HG03039 (cell line): ENCODE data around the gene IL9.

ENCODE experiments used
- ATAC-seq: cut with Tn5 transposase; IDR thresholded peaks from one replicate; pipeline ENCODE4 v1.9.1; 2021; ENCODE audit warnings: mild to moderate bottlenecking, moderate library complexity; ENCODE audit not compliant: unreplicated experiment

The IL9 gene

DNA sequence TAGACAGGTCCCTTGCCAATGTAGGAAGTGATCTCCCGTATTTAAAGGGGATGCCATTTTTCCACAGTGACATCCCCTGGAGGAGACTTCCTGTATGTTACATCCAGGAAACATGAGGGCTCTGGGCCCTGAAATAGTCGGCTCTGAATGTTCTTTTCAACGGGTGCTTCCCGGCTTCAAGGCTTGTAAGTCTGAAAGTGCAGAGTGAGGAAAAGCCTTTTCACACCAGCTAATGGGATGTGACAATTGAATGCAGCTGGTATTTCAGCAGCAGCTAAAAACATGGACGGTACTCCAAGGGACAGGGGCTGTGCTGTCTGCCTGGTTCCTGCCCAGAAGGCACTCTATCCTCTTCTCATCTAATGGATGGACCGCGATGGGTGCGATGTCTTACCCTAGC lies 1.4 kb downstream of the IL9 start:
- ATAC-seq, result no peak

DNA sequence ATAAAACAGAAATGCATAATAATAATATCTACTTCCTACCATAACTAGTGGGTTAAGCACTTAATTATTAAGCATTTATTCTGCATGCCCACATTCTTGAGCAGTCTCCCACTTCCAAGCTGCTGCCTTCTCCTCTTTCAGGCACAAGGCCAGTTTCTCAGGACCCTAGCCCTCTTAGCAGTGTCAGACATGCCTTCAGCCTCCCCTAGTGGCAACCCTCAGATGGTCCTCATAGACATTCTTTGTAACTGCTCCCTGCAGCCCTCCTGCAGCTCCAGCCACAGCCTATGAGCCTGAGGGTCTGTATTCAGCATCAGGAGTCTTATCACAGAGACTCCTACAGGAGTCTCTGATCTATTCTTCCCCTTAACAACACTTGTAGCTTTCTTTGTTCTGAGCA lies 3.9 kb downstream of the IL9 start:
- no peak for ATAC-seq

DNA sequence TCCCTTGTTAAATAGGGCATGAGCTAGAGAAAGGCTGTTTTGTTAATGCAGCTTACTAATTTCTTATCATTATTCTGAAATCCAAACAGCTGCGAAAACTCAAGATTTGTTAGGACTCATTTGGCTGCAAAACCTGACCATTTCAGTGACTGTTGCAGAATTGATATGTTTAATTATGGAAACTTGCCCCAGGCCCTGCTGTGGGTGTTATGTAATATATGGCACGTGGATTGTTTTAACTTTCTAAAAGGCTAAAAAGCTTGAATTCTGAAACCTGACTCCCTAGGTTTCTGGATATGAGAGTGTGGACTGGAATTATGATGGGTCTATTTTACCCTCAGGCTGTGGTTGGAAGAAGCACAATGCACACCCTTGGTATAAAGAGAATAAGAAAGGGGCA lies 4.4 kb downstream of the IL9 start:
- ATAC-seq, result no peak

DNA sequence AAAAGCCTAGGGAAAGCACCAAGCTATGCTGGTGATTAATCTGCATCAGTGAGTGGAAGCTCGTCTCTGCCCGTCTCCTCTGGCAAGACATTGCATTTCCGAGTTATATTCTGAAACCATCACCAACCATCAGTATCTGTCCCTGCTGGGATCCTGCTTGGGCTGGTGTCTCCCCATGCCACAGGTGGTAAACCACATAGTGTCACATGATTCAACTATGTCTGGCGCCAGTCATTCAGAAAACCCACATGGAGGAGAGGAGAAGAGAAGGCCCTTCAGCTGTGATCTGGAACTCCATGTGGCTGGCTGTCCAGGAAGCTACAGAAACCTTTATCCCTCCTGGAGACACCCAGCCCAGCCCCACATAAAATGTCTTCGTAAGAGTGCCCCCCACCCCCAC lies 4.8 kb downstream of the IL9 start:
- ATAC-seq, result peak; percentile 73

DNA sequence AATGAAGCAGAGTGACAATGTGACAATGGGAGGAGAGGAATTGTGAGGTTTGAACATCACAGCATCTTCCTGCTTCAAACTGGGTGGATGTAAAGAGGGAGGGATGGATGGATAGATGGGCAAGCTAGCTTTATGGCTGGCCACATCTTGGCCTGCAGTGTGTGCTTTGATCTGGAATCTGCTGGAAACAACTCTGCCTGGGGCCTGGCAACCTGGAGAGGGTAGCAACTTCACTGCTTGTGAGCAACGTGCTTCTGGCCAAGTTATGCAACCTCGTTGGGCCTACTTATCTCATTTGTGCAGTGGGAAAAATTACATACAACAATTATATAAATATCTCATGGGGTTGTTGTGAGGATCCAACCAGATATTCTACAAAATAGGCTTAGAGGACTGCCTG lies 5.3 kb downstream of the IL9 start:
- ATAC-seq, result no peak

DNA sequence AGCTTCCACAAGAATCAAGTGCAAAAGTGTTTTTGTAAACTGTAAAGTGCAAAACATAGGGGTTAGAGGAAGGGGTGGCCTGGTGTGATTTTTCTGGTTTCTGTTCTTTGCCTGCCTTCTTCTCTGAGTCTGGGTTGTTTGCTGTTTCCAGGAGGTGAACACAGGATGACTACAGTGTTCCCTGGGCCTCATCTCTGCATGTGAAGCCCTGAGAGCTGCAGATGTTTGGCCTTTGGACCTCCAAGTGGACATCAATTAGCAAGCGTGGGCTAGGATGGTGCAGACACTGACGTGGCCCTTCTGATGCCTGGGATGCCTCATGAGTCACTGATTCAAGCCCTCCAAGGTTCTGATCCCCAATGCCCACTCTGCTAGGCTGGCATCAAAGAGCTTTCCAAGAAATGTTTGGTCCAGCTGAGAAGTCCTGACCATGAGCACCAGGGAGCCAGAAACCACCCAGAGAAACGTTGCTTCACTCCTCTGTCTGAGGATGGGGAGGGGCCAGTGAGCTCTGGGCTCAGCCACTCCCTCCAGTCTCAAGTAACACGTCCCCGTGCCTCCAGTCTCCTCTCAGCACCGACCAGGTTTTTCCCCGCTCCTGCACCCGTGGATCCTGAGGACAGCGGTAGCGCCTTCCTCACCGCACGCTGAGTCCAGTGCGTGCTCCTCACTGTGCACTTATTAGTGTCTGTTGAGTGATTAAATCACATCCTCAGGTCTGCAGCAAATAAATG lies 7.6 kb downstream of the IL9 start:
- no peak for ATAC-seq

DNA sequence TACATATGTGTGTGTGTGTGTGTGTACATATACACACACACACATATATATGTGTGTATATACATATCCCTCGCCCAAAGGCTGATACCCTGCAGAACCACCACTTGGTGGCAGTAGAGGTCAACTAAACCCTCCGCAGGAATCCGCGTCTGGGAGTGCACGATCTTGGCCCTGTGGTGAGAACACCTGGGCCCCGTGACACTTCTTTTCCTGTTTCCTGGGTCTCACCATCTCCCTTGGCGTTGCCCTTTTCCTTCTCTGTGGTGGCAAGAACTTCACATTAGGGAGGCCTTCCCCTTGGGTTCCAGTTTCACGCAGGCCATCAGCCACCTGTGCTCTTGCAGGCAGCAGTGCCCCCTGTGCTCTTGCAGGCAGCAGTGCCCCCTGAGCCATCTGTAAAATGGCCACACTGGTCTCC lies 8.2 kb downstream of the IL9 start:
- ATAC-seq, result peak; percentile 85

DNA sequence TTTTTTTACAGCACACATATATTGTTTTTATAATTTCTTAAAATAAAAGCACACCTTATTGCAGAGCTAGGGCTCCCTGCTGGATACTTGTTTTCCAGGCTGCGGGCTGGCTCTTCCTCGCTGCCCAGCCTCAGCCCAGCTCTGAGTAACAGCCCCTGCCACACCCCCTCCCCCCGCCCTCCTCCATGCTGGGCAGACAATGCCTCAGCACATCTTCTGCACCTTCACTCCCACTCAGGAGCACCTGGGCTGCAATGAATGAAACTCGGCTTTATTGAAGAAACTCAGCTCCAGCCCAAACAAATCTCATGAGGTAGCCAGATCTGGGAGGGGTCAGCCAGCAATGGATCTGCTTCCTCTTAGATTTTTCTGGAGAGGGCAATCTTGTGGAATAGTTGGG lies 9.5 kb downstream of the IL9 start:
- ATAC-seq, result no peak

DNA sequence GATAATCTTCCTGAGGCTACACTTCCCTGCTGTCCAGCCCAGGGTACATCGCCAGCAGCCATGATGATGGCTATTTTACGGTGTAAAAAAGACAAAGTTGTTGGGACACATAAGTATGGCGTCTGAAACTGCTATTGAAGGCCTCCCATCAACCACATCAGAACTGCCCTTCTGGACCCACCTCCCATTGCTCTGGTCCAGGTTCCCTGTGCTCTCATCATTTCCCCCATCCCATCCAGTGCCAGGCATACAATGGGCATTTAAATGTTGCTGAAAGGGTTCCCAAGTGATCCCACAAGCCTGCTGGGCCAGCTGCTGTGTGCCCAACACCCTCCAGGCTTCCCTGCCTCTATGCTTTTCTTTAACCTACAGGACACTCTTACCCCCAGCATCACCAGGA lies 10.6 kb downstream of the IL9 start:
- no peak for ATAC-seq

DNA sequence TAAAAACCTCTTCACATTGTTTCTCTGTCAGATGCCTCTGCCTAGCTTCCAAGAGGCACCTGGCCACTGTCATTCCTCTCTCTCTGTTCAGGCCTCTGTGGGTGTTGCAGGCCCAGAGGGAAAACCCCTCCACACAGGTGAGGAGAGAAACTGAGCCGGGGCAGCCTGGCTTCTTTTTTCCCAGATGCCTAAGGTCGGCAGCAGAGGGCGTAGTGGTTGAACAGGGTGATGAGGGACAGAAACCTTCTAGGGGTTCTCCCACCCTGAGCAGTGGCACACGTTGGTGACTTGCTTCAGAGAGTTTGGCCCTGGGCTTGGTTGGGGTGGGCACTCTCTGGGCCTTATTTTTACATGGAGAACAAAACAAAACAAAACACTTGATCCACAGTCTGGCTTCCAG lies 12.2 kb downstream of the IL9 start:
- ATAC-seq, result no peak

DNA sequence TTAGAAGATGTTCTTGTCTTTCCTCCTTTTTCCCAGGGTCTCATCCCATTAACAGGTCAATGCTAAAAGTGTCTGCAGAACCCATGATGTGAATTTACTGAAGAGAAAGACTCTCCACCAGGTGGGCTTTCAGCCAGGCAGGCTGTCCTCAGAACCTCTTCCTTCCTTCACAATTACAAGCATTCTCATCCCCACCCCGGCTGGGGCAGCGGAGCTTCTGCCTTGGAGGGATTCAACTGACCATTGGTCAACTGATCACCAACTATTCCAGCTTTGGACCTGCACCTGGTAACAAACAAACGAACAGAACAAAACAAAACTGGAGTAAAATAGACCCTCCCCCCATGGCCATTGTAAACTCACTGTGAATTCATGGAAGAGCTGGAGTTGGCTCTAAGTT lies 12.6 kb downstream of the IL9 start:
- no peak for ATAC-seq

DNA sequence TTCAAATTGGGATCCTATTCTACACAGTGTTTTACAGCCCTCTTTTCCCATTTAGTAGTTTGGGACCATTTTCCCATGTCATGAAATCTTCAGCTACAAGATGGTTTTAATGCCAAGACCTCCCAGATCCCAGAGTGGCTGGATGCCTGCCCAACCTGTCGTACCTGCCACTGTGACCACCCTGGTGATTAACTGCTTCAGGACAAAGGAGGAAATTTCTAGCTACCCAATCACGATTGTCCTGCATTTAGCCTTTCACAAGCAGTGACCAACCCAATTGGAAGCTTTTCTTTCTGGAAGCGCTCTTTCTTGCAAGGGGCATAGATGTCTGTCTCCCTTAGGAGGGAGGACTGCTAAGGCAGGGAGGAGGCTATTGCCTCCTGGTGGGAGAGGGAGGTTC lies 13.8 kb downstream of the IL9 start:
- no peak for ATAC-seq

DNA sequence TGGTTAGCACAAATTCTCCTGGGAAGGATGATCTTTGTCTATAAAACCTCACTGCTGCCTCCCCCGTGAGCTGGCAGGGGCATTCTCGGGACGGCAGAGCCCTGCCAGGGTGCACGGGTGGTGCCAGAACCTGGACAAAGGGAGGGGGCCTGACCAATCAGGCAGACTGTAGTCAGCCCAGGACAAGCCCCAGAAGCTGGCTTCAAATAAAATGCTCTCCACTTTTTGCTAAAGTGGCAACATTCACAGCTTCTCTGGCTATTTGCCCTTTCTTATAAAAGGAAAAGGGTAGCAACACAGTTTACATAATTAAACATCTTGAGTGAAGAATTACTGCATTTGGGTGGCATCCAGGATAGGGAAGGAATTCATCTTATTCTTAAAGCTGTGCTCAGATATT lies 14.4 kb downstream of the IL9 start:
- ATAC-seq, result no peak

DNA sequence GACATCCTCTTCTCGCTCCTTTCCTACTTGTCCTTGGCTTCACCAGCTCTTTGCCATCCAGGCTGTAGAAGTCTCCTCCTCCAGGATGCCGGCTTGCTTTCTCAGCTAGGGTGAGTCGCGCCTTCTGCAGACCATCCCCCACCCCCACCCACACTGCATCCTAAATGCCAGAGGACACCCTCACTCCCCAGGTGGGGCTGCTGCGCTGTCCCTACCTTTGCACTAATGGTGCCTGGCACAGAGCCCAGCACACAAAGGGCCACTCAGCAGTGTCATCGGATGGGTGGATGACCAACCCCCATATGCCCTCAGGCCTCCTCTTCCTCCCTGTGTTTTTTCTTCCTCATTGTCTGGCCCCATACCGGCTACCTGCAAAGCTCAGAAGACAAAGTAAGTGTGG lies 14.8 kb downstream of the IL9 start:
- no peak for ATAC-seq

DNA sequence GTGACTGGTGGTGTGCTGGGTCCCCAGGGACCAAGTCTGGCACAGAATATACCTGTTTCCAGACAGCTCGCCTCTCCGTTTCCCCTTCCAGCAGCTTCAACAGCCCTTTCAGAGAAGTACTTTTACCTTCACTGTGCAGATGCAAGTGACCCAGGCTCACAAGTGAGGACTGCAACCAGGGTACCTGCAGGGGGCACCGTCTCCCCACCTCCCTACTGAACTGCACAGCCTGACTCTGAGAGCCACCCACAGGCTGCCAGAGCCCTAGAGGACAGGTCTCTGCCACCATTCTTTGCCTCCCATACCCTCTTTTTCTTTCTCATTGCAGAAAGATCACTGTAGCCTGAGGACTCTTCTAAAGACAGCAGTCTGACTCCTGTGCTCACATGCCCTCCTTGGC lies 15.4 kb downstream of the IL9 start:
- ATAC-seq, result no peak

DNA sequence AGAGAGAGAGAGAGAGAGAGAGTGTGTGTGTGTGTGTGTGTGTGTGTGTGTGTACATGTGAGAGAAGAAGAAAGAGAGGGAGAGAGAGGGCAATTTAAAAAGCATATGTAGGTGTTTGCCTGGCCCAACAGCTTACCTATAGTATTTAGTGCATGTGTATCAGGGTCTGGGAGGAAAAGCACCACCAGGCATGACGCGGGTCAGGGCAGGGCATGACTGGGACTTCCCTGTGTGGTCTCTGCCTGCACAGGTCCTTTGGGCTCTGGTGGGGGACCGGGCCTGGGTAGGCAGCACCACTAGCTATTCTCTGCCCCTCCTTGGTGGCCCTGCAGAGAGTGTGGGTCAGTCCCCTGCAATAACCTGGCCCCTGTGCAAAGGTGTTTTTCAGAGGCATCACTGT lies 16.1 kb downstream of the IL9 start:
- no peak for ATAC-seq

DNA sequence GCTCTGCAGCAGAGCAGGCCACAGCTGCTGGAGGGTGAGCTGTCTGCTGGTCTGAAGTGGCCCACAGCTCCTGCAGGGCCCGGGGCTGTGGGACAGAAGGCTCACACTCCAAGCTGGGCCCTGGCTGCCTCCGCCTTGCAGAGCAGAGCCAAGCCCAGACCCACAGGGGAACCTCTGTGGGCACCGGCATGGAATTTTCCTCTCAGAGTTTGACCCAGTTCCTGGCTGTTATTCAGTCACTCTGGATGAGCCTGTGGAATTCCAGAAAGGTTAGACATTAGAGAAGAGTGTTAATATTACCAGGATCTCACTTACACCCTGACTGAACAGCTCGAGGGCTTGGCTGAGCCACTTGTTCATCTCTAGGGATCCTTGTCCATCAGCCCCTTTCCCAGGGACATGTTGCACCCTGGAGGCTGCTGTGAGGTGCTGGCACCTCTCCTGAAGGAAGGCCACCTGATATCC lies 17.5 kb downstream of the IL9 start:
- no peak for ATAC-seq

DNA sequence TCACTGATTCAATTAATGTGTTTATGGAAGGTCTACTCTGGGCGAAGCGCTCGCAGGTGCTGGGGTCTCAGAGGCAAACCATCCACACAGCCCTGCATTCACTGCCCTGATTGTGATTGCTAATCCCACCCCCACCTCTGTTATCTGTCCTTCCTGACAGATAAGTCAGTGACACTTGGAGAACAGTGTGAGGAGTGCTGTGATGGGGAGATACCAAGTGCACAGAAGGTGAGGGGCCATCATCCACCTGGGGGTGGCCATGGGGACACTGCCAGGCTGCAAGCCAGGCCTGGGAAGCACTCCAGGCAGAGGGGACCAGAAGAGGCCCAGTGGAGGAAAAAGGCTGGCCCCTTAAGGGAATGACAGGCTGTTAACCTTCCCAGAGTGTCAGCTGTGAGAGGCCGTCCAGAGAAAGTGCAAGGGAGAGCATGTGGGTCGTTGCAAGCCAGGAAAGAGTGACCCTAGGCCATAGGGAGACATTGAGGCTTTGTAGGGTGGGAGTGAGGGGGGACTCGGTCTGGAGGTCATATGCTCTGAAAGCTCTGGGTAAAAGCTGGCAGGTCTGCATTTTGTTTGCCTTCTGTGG lies 18.0 kb downstream of the IL9 start:
- no peak for ATAC-seq

DNA sequence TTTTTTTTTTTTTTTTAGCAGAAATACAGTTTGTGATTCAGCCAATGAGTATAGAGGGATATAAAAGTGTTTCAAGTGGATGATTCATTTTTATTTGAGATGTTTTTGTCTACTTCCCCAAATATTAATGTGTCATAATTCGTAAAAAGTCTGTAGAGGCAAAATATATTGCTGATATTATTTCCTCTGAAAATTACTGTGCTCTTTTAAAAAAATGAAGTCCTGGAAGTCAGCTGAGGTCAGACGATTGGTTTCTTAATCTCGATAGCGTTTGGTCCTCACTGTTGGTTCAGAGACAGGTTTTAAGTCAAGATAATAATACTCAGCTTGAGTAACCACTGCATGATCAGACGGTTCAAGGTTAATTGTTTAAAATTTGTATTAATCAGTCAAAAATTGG lies 19.5 kb downstream of the IL9 start:
- ATAC-seq, result no peak

DNA sequence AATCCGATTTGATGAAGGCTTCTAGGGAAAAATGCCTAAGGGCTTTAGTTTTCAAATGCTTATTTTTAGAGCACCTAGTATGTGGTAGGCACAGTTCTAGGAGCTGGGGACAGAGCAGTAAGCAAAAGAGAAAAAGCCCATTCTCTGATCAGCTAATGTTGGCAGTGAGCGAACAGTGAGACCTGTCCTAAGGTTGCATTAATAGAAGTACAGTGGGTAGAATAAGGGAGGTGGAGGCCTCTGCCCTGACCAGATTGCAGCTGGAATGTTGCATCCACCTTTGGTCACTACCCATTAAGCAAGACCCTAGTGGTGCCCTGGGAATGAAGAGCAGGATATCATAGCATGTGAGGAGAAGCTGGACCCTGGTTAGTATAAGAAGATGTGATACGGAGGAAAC lies 20.1 kb downstream of the IL9 start:
- no peak for ATAC-seq

DNA sequence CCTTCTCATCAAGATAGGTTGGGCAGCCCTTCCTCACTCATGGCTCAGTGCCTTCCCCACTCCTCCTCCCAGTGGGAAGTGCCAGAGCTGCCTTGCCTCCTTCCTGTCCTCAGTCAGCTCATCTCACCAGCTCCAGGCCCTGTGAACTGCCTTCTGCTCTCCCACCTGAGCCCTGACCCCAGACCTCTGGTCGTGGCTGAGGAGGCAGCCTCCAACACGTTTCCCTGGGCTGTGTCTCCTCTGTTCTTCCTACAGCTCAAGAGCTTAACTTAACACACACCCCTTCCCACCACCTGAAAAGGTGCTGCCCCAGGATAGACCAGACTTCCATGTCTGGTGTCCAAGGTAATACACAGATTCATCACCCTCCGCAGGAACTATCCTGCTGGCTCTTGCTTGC lies 21.2 kb downstream of the IL9 start:
- no peak for ATAC-seq

DNA sequence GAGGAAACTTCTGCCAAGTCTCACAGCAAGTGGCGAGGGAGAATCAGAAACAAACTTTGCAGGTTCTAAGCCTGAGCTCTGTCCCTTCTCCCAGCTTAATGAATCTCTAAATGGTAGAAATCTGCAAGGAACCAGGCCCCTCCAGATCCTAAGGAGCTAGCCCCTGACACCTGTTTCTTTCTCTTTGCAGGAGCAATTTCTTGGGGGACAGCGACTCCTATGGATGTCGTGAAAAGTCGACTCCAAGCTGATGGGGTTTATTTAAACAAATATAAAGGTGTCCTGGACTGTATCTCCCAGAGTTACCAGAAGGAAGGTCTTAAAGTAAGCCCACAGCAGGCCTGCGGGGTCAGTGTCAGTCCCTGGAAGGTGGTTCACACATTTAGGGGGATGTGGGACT lies 21.8 kb downstream of the IL9 start:
- ATAC-seq, result no peak
